K562 (cell line): ENCODE results near the gene DGLUCY. TPM values are rescaled to one million over a fixed set of nuclear protein-coding genes. Genes with fewer than 3 reads are reported as not detected.
"Not testable (repeated sequence)": the region's sequence is repeated elsewhere in the genome, so short reads cannot be mapped to it uniquely, and the experiment has no call there.

ENCODE experiments used
- ATAC-seq: fragments of 200-7000 bp; cut with Tn5 transposase; 3 replicates; pipeline ENCODE4 v1.9.1; 2020; ENCODE audit warnings: moderate library complexity
- BruUV-seq: library from RNA; stranded (reverse); fragments of 400-500 nt; replicated peaks from 2 replicates; lab custom pipeline; 2021; lab: Mats Ljungman, UMichigan
- CTCF ChIA-PET: fragments of 300-600 bp; formaldehyde crosslinking; extraction: SDS; loops from one replicate; lab custom pipeline; 2021; ENCODE audit warnings: low intra/inter-chr PET ratio; lab: Yijun Ruan, JAX
- POLR2A ChIA-PET: fragments of 300-600, 350-650 bp; sonication (Branson Sonifier 250); formaldehyde crosslinking; extraction: SDS; loops from one replicate; lab custom pipeline; 2021; ENCODE audit warnings: antibody characterized with exemption, inconsistent platforms; lab: Yijun Ruan, JAX
- DNase-seq, 4 experiments: peaks; one replicate each; pipeline versions ENCODE4 v3.0.0 to v3.0.0-alpha.2; 2011 to 2018; ENCODE audit warnings: low spot score in 3 of 4, mixed read lengths in 3 of 4; ENCODE audit errors: extremely low read depth in 1 of 4
- FAIRE-seq: peaks from 2 replicates; lab custom pipeline; 2011; peaks lifted over from hg19 to GRCh38; lab: Jason Lieb, UNC
- H2AFZ ChIP-seq: 2 replicates; pipeline ENCODE4 v1.6.0; 2011; ENCODE audit warnings: low read depth, low read length, control low read depth, inconsistent platforms
- H3K27ac ChIP-seq: fragments of 200-600 bp; 3 replicates; pipeline ENCODE4 v1.8.0; 2011; ENCODE audit warnings: low read depth, mild to moderate bottlenecking, control low read depth, inconsistent platforms, low read length, moderate library complexity, mixed read lengths; ENCODE audit errors: extremely low read depth
- H3K27me3 ChIP-seq, 2 experiments: fragments of 300-600 bp in 1 of 2; 2 replicates in 1 of 2; 3 replicates in 1 of 2; pipeline versions ENCODE4 v1.6.0 to v1.8.0; 2011; ENCODE audit warnings: inconsistent platforms in 2 of 2, low read length in 2 of 2, mild to moderate bottlenecking in 1 of 2, mixed read lengths in 1 of 2, moderate library complexity in 1 of 2; ENCODE audit not compliant: control insufficient read depth in 2 of 2, insufficient read depth in 2 of 2
- H3K36me3 ChIP-seq: fragments of 300-600 bp; 3 replicates; pipeline ENCODE4 v1.8.0; 2011; ENCODE audit warnings: mild to moderate bottlenecking, low read length, inconsistent platforms; ENCODE audit not compliant: control insufficient read depth, insufficient read depth
- H3K4me1 ChIP-seq, 2 experiments: fragments of 200-600 bp in 1 of 2; replicated peaks in 1 of 2; 2 replicates in 1 of 2; 3 replicates in 1 of 2; pipeline versions ENCODE4 v1.5.1 to v1.8.0; 2011; ENCODE audit warnings: inconsistent platforms in 2 of 2, low read length in 2 of 2, mild to moderate bottlenecking in 1 of 2, mixed read lengths in 1 of 2, moderate library complexity in 1 of 2; ENCODE audit not compliant: control insufficient read depth in 2 of 2, insufficient read depth in 2 of 2
- H3K4me2 ChIP-seq: 2 replicates; pipeline ENCODE4 v1.6.1; 2011; ENCODE audit warnings: low read length, control low read depth, inconsistent platforms, mixed read lengths; ENCODE audit not compliant: insufficient read depth
- H3K4me3 ChIP-seq: fragments of 200-600 bp; sonication (generic), shearing (Covaris generic); 2 replicates; pipeline ENCODE4 v1.5.1; 2016; ENCODE audit warnings: control low read depth, inconsistent platforms
- H3K79me2 ChIP-seq: fragments of 200-600 bp; 3 replicates; pipeline ENCODE4 v1.8.0; 2011; ENCODE audit warnings: low read length, inconsistent platforms; ENCODE audit not compliant: control insufficient read depth, insufficient read depth
- H3K9ac ChIP-seq, 2 experiments: 2 replicates each; pipeline versions ENCODE4 v1.6.0 to v1.6.1; 2011; ENCODE audit warnings: low read depth in 2 of 2, low read length in 2 of 2, control low read depth in 1 of 2, inconsistent platforms in 1 of 2, mild to moderate bottlenecking in 1 of 2, mixed read lengths in 1 of 2; ENCODE audit not compliant: insufficient read depth in 1 of 2
- H3K9me1 ChIP-seq: one replicate; pipeline ENCODE4 v1.6.0; 2011; ENCODE audit warnings: inconsistent platforms, mild to moderate bottlenecking, low read length, moderate library complexity; ENCODE audit not compliant: control insufficient read depth, insufficient read depth
- H3K9me3 ChIP-seq: replicated peaks from 2 replicates; pipeline ENCODE4 v1.5.1; 2011; ENCODE audit warnings: low read depth, low read length, inconsistent platforms; ENCODE audit not compliant: control insufficient read depth, insufficient read depth
- H4K20me1 ChIP-seq: replicated peaks from 2 replicates; pipeline ENCODE4 v1.6.1; 2011; ENCODE audit warnings: low read length, inconsistent platforms, mixed read lengths; ENCODE audit not compliant: control insufficient read depth, insufficient read depth
- MECOM ChIP-seq: fragments of 250-450 bp; sonication (Bioruptor Pico); IDR thresholded peaks from 2 replicates; pipeline ENCODE4 v1.8.0; 2022; ENCODE audit warnings: inconsistent platforms
- MTA3 ChIP-seq: fragments of 450-650 bp; formaldehyde crosslinking; IDR thresholded peaks from 2 replicates; pipeline ENCODE4 v1.6.1; 2017; ENCODE audit warnings: mild to moderate bottlenecking, borderline replicate concordance
- ZNF146 ChIP-seq: IDR thresholded peaks from one replicate; pipeline ENCODE4 v1.6.1; 2018; ENCODE audit warnings: missing compliant biosample characterization; ENCODE audit not compliant: unreplicated experiment
- WGBS: fragments of 100-300 bp; shearing (Covaris generic); methylation state at CpG from one replicate; pipeline ENCODE4 v1.1.6; 2016; ENCODE audit warnings: low coverage, mixed read lengths; ENCODE audit not compliant: insufficient coverage; ENCODE audit errors: missing lambda C conversion rate; 5-methylcytosine and 5-hydroxymethylcytosine counted together
- in situ Hi-C: fragments of 300-500 bp; cut with MboI; formaldehyde crosslinking; loops from 4 replicates; pipeline ENCODE4 v1.15.0; 2018; ENCODE audit warnings: inconsistent platforms, mixed read lengths
- intact Hi-C: fragments of 100-400 bp; cut with micrococcal nuclease; formaldehyde crosslinking; loops from 2 replicates; pipeline ENCODE4 v1.14.2; 2022
- polyA plus RNA-seq, 8 experiments: library from polyadenylated mRNA; depleted of rRNA in 4 of 8; stranded (reverse) in 5 of 8; unstranded in 3 of 8; fragments of >200 nt; fragmentation: Nextera tagmentation in 2 of 8; fragmentation: Illumina TruSeq in 1 of 8; extraction: Ambion mirVana in 2 of 8; extraction: Trizol in 1 of 8; gene quantifications; 2 replicates each; pipeline versions ENCODE4 v1.2.1 to v1.2.3, GENCODE V29; 2011 to 2014; ENCODE audit warnings: inconsistent platforms in 1 of 8, missing spikeins in 1 of 8
- total RNA-seq, 7 experiments: library from RNA; depleted of rRNA in 6 of 7; stranded (reverse); fragments of >200 nt in 6 of 7; fragmentation: Illumina TruSeq in 2 of 7; extraction: Trizol in 2 of 7; gene quantifications; 2 replicates each; pipeline versions ENCODE4 v1.2.1 to v1.2.3, GENCODE V29; 2011 to 2021; ENCODE audit warnings: low replicate concordance in 1 of 7
- TF ChIP-seq, protein P1 (sequence below): fragments of 450-650 bp; IDR thresholded peaks from 2 replicates; pipeline ENCODE4 v1.6.1; 2017; ENCODE audit warnings: antibody characterized with exemption

DGLUCY gene
- total and polyA plus RNA-seq, 9 of the 15 experiments (the other 6 are each of a cell fraction or from before 2014, with no cell fraction given), result 9.9 to 28.4 (median 21.0) TPM

DNA sequence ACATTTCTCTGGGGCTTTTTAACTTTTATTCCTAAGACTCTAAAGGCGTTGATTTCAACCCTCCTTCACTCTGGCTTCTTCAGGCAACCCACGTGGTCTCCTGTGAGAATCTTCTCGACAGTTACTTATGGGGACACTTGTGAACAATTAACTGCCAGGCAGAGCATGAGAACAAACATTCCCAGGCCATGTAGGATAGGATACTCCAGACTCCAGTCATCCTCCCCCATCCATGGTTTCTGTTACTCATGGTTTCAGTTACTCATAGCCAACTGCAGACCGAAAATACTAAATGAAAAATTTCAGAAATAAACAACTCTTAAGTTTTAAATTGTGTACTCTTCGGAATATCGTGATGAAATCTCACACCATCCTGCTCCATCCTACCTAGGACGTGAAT is 111.2 kb downstream of the DGLUCY start (continued):
- no peak for TF ChIP-seq ZNF146
- TF ChIP-seq, protein P1, sequence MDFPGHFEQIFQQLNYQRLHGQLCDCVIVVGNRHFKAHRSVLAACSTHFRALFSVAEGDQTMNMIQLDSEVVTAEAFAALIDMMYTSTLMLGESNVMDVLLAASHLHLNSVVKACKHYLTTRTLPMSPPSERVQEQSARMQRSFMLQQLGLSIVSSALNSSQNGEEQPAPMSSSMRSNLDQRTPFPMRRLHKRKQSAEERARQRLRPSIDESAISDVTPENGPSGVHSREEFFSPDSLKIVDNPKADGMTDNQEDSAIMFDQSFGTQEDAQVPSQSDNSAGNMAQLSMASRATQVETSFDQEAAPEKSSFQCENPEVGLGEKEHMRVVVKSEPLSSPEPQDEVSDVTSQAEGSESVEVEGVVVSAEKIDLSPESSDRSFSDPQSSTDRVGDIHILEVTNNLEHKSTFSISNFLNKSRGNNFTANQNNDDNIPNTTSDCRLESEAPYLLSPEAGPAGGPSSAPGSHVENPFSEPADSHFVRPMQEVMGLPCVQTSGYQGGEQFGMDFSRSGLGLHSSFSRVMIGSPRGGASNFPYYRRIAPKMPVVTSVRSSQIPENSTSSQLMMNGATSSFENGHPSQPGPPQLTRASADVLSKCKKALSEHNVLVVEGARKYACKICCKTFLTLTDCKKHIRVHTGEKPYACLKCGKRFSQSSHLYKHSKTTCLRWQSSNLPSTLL, result no peak
- no peak for TF ChIP-seq MECOM (CRISPR knock-in tag)
- no peak for TF ChIP-seq MTA3

DNA sequence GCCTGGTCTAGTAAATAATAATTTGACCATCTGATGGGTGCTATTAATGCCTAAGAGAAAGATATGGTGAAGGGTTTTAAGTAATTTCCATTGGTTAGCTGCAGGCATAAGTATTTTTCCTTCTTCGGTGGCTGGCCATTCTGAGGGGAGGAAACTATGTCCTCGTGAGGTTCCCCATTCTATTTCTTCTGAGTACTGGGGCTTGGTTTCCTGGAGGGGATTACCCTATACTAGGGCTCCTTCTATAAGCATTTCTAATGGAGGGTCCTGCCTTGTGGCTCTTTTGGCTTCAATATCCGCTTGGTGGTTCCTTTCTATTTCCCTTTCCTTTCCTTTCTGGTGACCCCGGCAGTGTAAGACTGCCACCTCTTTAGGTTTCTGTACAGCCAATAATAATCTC is 112.5 kb downstream of the DGLUCY start:
- H4K20me1 ChIP-seq, intact Hi-C loops, H3K4me3 ChIP-seq, H3K4me2 ChIP-seq, CTCF ChIA-PET, FAIRE-seq, H3K9ac ChIP-seq, H3K79me2 ChIP-seq, H3K9me1 ChIP-seq, DNase-seq, H3K27ac ChIP-seq, H2AFZ ChIP-seq, in situ Hi-C loops, H3K9me3 ChIP-seq, H3K36me3 ChIP-seq, BruUV-seq, H3K27me3 ChIP-seq, ATAC-seq: not testable (repeated sequence)
- H3K4me1 ChIP-seq, result peaks cover 4 to 19% of the 10 kb centered on the region in 2 experiments
- POLR2A ChIA-PET, result interaction anchor here (0.7 kb wide), 1 partner anchor 18 kb away, joined by 3 read pairs; the partner anchor contains the start of gene GPR68
- 60% methylated on average over 1 of the region's 4 CpGs for WGBS
